GM12801 (cell line): ENCODE results near the gene WLS.

Experiments used
- CTCF ChIP-seq: IDR thresholded peaks from one replicate; pipeline ENCODE4 v1.5.1; 2011; ENCODE audit warnings: control low read depth; ENCODE audit not compliant: insufficient read length; ENCODE audit errors: extremely low read depth

Gene WLS

GRCh38 chr1:68217060-68217554 lies 15.2 kb downstream of the WLS start:
- no peak for TF ChIP-seq CTCF

DNA sequence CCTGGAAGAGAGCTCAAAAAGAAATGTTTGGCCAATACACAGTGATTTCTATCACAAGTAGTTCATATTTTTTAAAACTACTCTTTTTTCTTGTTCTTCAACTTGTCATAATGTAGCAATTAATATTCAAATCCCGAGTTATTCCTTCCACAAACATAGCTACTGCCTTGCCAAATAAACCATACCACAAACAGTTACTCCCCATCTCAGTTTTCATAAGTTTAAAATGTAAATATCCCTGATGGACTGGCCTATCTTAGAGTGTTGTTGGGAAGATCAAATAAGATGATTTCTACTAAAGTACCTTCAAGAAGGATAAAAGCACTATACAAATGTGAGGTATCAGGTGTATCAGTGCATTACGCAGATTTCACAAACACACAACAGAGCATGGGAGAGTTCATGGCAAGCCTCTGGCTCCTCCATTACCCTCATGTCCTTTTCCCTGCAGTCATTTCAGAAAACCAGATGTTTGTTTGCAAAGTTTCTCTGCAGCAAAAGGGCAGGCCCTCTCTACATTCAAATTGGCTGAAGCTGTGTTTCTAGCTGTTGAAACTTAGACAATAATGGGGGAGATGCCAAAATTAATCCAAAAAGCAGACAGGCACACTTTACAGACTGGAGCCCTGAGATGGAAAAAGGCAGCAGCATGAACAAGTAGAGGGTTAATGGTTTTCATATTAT lies 16.1 kb downstream of the WLS start:
- TF ChIP-seq CTCF, result no peak

DNA sequence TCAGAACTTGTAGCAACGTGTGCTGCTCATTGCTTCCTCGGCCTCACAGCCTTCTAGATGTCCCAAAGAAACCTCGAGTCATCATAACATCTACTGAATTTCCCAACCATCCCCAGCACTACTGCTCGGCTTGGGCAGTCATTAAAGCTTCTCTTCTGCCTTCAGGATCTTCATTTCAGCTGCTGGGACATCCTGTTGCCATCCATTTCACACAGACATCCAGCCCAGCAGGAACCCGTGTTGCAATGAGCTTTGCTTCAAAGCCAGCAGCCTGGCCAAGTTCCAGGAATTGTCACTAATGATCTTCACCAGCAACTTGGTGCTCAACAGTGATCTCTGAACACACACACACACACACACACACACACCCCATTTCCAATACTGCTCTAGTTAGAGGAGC lies 18.5 kb downstream of the WLS start:
- no peak for TF ChIP-seq CTCF

DNA sequence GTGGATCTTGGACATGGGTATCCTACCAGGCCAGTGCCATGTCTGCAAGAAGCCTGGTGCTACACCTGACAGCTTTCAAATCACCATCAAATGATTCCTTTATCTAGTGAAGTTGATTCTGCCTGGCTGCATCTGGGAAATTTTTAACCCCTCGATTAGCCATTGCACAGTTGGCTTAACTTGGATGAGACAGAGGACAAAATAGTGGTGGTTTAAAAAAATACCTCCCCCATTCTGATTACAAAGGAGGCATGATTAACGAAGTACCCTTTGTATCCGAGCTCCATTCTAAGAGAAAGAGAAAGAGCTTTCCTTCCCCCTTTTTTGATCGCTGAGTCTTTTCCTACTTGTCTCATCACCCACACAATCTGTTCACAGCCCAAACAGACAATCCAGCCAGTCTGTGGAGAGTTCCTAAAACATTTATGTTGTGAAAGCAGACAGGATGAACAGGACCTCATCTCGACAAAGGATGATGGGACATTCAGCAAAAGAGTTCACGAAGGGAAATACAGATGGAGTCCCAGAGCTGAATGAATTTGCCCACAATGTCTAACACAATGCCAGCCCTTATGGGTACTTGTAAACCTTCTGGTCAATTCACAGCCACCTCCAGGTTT lies 20.5 kb downstream of the WLS start:
- no peak for TF ChIP-seq CTCF

DNA sequence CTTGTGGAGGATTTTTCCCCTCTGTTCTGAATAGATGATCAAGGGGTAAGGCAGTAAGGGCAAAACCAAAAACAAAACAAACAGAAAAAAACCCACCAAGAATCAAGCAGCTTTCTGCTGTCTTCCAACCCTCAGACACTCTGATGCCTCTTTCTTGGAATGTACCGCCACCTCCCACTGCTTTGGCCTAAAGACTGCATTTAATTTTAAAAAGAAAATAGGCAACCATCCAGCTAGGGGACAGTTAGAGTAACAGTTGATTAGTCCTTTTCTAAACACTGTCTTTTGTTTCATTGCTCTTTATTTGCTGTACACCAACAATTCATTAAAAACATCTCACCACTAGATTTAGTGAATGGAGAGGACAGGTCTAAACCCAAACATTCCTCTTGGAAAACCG lies 21.5 kb downstream of the WLS start:
- no peak for TF ChIP-seq CTCF

- no peak for TF ChIP-seq CTCF
These were observed 22.3 kb downstream of the WLS start for GRCh38 chr1:68210027-68210426.

DNA sequence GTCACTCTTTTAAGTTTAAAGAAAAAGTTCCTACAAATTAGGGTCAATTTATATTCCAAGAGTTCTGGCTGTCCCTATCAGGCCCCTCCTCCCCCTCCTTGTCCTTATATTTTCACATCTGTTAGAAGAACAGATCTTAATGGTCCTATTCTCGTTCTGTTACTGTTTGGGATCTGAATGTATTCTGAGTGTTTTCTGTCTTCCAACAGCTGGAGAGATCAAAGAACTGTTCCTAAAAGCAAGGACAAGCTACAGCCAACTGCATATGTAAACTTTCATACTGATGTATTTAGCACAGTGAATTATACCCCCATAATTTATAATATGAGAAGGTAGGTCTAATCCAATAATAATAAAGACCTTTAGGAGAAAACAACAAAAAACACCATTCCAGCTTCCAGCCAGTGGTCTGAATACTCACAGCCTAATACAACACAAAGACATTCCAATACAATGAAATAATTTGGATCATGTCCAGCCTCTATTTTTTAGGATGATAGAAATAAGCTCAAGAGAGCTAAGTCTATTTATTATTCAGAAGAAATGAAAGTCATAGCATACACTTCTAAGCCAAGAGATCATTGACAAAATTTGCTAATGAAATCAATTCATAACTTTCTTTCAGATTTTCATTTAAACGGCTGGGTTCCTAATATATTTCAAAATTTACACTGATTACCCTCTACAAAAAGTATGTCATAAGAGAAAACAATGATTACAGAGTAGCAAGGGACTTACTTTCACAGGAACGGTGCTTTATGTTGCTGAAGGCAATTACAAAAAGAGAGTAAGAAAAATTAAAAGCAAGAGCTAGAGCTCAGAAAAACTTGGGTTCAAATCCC lies 25.3 kb downstream of the WLS start:
- no peak for TF ChIP-seq CTCF
